ENCODE data around the gene CSMD2.

Gene CSMD2

GRCh38 chr1:33623811-33624210 is 541.2 kb downstream of the CSMD2 start:
- DNase-seq: no peak

DNA sequence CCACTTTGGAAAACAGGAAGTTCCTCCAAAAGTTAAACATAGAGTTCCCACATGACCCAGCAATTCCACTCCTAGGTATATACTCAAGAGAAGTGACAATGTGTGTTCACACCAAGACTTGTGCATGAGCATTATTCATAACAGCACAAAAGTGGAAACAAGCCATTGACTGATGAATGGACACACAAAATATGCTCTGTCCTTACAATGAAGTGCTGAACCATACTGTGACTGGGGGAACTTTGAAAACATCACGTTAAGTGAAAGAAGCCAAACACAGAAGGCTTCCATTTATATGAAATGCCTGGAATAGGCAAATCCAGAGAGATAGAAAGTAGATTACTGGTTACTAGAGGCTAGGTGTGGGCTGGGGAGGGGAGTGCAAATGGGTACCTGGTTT is 542.3 kb downstream of the CSMD2 start:
- no peak for DNase-seq

GRCh38 chr1:33618636-33619035 is 546.4 kb downstream of the CSMD2 start:
- no peak for DNase-seq

DNA sequence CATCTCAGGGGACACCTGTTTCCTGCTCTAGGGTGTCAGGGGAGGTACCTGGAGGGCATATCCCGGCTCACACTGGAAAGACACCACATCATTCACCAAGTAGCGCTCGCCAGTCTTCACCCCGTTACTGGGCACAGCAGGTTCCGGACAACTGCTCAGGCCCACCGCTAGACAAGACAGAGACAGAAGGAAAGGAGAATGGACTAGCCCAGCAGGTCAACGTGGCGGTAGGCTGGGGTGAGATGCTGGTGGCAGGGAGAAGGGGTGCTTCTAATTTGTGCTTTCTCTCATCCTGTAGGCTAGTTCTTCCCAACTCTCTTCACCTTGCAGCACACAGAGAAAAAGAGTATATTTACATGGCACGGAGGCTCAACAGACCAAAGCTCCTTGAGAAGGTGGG is 547.6 kb downstream of the CSMD2 start:
- no peak for DNase-seq

DNA sequence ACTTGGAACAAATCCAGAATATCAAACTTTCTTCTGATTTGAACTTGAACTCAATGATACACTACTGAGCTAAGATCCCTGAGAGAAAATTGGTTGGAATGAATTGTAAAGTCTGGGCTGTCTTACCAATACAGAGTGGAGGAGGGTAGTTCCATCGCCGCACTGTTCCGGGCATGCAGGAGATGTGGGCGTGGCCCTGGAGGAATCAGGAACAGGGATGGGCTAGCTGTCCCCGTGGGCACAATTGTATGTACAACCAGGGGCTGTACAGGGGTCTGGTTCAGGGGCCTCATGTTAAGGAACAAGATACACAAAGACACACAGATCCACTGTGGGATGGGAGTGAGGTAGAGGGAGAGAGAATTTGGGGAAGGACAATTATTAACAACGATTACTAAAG is 548.2 kb downstream of the CSMD2 start:
- no peak for DNase-seq

DNA sequence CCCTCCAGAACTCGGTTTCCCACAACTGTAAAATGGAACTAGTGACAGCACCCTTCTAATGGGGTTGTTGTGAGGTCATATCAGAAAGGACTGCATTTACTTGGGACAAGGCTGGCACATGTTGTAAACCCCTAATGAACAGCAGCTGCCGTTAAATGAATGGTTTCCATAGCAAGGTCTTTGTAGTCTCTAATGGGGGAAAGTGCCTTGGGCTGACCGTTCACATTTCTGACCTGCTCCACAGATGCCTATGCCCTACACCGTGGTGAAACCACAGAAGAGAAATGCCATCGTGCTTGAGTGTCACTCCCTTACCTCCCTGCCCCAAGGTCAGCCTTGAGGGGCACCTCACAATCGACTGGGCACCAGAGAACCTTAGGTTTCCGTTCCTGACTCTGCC is 549.5 kb downstream of the CSMD2 start:
- no peak for DNase-seq

DNA sequence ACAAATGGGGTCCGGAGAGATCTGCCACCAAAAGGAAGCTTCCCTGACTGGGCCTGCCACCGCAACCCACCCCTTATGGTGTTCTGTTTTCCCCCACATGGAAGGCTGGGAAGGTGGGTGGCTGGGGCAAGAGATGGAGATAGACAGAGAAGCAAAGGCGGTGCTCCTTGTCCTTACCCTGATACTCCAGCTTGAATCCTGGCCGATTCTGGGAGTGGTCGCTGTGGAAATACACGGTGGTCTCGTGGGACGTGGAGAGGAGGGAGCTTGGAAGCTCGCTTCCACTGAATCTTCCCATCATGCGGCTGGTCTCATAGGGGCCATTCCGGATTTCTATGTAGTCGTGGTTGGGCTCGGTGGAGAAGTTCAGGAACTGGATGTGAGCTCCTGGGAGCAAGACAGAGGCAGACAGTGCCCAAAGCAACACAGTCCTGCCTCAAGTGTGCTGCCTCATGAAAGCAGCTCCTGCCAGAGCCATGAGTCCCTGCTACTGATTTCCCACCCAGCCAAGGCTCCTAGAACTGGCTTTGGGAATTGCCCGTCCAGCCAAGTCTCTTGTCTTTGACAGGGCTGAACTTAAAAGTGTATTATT is 554.1 kb downstream of the CSMD2 start:
- DNase-seq: no peak

- DNase-seq: no peak
Measured at GRCh38 chr1:33610391-33610790, 554.6 kb downstream of the CSMD2 start.

DNA sequence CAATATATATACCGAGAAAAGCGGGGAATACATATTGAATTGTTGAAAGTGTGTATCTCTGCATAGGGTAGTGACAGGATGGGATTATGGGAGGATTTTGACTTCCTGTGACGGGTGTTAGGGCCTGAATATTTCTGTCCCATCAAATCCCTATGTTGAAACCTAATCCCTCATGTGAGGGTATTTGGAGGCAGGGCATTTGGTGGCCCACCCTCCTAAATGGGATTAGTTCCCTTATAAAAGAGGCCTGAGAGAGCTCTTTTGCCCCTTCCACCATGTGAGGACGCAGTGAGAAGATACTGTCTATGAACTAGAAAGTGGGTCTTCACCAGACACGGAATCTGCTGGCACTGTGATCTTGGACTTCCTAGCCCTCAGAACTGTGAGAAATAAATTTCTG is 555.3 kb downstream of the CSMD2 start:
- no peak for DNase-seq

GRCh38 chr1:33608825-33609400 is 556.1 kb downstream of the CSMD2 start:
- DNase-seq: no peak

- no peak for DNase-seq
Measured at GRCh38 chr1:33607444-33608005, 557.5 kb downstream of the CSMD2 start.

DNA sequence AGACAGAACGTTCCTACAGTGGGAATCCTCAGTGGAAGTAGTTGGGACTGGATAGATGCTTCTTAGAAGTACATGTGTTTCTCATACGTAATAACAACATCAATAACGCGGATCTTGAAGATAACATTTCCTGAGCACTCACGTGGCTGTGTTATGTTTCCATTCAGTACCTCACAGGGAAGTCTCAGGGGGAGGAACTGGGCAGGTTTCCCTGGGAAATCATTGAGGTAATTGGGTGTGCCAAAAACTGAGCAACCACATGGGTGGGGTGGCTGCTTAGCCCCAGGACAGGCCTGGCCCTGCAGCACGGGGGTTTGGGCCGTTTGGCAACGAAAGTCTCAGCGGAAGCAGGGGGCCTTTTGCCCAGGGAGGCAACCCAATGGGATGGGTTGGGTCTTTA is 558.8 kb downstream of the CSMD2 start:
- no peak for DNase-seq

GRCh38 chr1:33602271-33602670 is 562.8 kb downstream of the CSMD2 start:
- no peak for DNase-seq

DNA sequence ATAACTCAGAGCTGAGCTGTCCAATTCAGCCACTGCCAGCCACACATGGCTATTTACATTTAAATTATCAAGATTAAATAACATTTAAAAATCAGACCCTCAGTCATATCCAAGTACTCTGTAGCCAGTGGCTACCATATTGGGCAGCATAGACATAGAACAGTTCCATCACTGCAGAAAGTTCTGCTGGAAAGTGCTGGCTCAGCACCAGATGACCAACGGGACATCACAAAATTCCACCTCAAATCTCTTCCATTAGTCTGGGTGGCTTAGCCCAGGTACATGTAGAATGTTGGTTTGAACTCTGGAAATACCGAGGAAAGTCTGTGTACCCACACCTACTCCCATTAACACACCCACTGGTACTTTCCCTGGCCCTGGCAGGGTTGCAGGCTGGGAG is 563.3 kb downstream of the CSMD2 start:
- no peak for DNase-seq

DNA sequence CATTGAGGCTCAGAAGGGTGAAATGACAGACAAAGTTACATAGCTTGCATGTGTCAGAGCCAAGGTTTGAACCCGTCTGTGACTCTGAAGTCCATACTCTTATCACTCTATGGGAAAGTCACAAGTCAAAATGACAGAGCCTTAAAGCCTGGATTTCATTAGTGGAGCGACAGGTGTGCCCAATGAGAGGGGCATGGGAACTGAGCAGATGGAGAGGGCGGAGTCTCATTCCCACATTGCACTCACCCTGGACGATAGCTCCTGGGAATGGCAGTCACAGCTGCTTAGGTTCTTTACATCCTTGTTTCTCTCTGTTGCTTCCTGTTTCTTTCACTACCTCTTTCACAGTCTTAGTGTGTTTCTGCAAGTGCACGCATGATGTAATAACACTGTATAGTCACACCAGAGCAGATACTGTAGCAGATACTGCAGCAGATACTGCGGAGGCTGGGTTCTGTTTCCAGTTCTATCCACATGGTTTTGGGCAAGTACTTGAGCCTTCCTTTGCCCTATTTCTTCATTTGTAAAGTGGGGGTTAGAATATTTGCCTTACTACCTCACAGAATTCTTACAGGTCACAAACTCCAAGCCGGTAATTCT is 565.4 kb downstream of the CSMD2 start:
- no peak for DNase-seq

DNA sequence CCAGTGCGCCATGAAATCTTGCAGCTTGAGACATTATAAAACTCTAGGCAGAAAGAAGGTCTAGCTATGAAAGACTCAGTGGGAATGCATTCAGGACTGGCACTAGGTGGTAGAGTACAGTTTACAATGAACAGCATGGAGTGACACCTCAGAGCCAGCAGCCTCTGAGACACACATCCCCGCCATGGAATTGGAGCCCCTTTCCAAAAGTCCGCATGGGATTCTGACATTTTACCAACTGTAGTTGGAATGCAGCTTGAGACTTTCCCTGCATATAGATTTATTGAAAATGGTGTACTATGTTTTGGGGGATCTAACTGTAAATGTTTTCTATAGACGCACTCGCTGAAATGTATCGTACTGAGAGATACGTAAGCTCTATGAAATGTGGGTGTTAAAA is 576.3 kb downstream of the CSMD2 start:
- DNase-seq: no peak

DNA sequence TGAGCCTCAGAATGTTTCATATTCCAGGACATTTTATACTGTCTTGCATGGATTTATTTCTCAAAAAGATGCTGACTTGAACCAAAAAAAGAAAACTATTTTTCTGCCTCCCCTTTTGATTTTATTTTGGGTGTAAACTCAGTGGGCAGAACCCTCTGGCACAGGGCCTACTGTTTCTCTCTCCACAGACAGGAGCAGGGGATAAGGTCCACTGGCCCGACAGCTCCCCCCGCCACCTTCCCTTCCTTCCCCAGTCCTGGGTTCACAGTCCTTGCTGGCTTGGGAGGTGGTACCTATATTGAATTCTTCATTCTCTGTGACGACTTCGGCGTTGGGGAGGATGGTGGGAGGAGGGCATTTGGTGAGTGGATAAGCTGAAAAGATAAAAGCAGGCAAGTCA is 578.2 kb downstream of the CSMD2 start:
- DNase-seq: no peak

DNA sequence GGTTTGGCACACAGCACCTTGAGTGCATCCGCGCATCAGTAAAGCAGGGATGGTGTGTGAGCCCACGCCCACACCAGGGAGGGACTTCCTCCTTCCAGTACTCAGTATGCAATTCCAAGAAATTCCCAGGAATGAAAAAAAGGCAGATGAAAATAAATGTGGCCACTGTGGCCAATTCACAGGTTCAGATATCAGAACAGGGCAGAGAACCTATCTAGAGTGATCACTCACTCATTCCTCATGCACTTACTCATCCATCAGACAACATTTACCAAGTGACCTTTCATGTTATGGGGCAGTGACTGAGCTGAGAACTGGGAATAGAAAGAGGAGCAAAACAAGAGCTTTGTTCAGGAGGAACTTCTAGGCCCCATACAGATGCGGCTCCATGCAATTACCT is 578.9 kb downstream of the CSMD2 start:
- no peak for DNase-seq

DNA sequence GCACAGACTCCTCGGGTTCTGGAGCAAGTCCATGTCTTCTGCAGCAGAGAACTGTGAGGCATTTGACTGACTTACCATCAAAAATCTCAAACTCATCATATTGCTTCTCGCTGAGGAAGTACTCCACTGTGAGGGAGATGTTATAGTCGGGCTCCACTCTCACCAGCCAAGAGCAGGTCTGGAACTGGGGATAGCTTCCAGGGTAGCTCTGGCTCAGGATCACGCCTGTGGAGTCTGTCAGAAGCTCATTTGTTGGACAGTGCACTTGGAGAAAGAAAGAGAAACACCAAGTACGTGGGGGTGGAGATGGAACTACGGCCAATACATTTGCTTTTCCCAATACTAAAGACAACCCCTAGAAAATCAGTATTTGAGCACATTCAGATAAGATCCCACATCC is 581.5 kb downstream of the CSMD2 start:
- DNase-seq: no peak

GRCh38 chr1:33578557-33579448 is 586.2 kb downstream of the CSMD2 start:
- DNase-seq: no peak

DNA sequence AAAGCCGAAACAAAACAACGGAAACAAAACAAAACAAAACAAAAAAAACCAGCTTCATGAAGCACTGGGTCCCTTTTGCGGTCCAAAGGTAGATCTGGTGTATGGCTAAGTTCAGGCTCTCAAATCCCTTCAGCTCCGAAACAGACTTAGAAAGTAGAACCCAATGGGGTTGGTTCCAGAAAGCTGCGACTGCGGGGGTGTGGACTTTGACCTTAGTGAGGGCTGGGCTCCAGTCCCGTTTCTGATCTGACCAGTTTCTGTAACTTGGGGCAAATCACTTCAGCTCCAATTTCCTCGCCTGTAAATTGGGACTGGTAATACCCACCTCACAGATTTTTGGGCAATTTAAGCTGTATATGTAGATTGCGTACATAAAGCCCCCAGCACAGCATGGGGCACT is 587.4 kb downstream of the CSMD2 start:
- no peak for DNase-seq

- no peak for DNase-seq
Measured at GRCh38 chr1:33576821-33577599, 588.0 kb downstream of the CSMD2 start.

Data from activated effector memory CD4-positive, alpha-beta T cell treated with anti-CD3 and anti-CD28 coated beads, Interleukin-2, amount 50 U/mL, for 16 hours (primary cell).